Fibroblast of lung (primary cell): ENCODE data around the gene AMPD1. TPM values are rescaled to one million over a fixed set of nuclear protein-coding genes. Genes with fewer than 3 reads are reported as not detected.

Experiments
- DNase-seq, 2 donors: peaks; one replicate each; pipeline versions ENCODE4 v3.0.0 to v3.0.0-alpha.2; 2010; ENCODE audit warnings: low read depth in 2 of 2
- H2AFZ ChIP-seq: 2 replicates; pipeline ENCODE4 v1.5.1; 2012; ENCODE audit warnings: low read length, control low read depth, inconsistent platforms
- H3K27ac ChIP-seq: 2 replicates; pipeline ENCODE4 v1.5.1; 2011; ENCODE audit warnings: low read length, control low read depth; ENCODE audit not compliant: insufficient read depth
- H3K27me3 ChIP-seq: 2 replicates; pipeline ENCODE4 v1.5.1; 2011; ENCODE audit warnings: mild to moderate bottlenecking, low read length; ENCODE audit not compliant: control insufficient read depth, insufficient read depth
- H3K36me3 ChIP-seq: 2 replicates; pipeline ENCODE4 v1.5.1; 2011; ENCODE audit warnings: low read length; ENCODE audit not compliant: control insufficient read depth, insufficient read depth
- H3K4me1 ChIP-seq: 2 replicates; pipeline ENCODE4 v1.5.1; 2011; ENCODE audit warnings: low read length; ENCODE audit not compliant: control insufficient read depth, insufficient read depth; ENCODE audit errors: extremely low read depth
- H3K4me2 ChIP-seq: 2 replicates; pipeline ENCODE4 v1.5.1; 2011; ENCODE audit warnings: low read length, control low read depth; ENCODE audit not compliant: insufficient read depth; ENCODE audit errors: extremely low read depth
- H3K4me3 ChIP-seq, 4 experiments: fragments of 200-600 bp in 1 of 4; sonication (generic) in 1 of 4; replicated peaks in 1 of 4; 2 replicates each; pipeline ENCODE4 v1.5.1; 2011 to 2016; ENCODE audit warnings: low read length in 4 of 4, low read depth in 3 of 4, mild to moderate bottlenecking in 3 of 4, control low read depth in 2 of 4, inconsistent platforms in 1 of 4, mixed read lengths in 1 of 4; ENCODE audit not compliant: insufficient read depth in 1 of 4; ENCODE audit errors: control extremely low read depth in 1 of 4
- H3K79me2 ChIP-seq: 2 replicates; pipeline ENCODE4 v1.5.1; 2012; ENCODE audit warnings: mild to moderate bottlenecking, low read length, inconsistent platforms; ENCODE audit not compliant: control insufficient read depth, insufficient read depth
- H3K9ac ChIP-seq: 2 replicates; pipeline ENCODE4 v1.5.1; 2011; ENCODE audit warnings: mild to moderate bottlenecking, low read length, control low read depth; ENCODE audit not compliant: insufficient read depth
- H3K9me3 ChIP-seq: 2 replicates; pipeline ENCODE4 v1.5.1; 2012; ENCODE audit warnings: low read depth, low read length; ENCODE audit not compliant: control insufficient read depth, insufficient read depth
- H4K20me1 ChIP-seq: 2 replicates; pipeline ENCODE4 v1.5.1; 2011; ENCODE audit warnings: low read length; ENCODE audit not compliant: control insufficient read depth, insufficient read depth; ENCODE audit errors: extremely low read depth
- CTCF ChIP-seq, 2 donors: IDR thresholded peaks in 1 of 2; conservative IDR thresholded peaks in 1 of 2; 1 replicate in 1 of 2; 2 replicates in 1 of 2; pipeline ENCODE4 v1.5.1; 2011 to 2012; ENCODE audit warnings: low read length in 2 of 2, control low read depth in 1 of 2, inconsistent platforms in 1 of 2, low read depth in 1 of 2, mild to moderate bottlenecking in 1 of 2
- EZH2 ChIP-seq: IDR thresholded peaks from 2 replicates; pipeline ENCODE4 v1.5.1; 2012; ENCODE audit warnings: low read length, control low read depth, mild to moderate bottlenecking; ENCODE audit errors: missing control alignments
- polyA plus RNA-seq, 2 donors: library from polyadenylated mRNA; depleted of rRNA in 1 of 2; stranded (reverse) in 1 of 2; unstranded in 1 of 2; fragments of >200 nt; gene quantifications; 2 replicates each; pipeline ENCODE4 v1.2.1, GENCODE V29; 2011 to 2012; ENCODE audit warnings: missing spikeins in 1 of 2
- total RNA-seq: library from RNA; depleted of rRNA; stranded (reverse); fragments of >200 nt; gene quantifications from 2 replicates; pipeline ENCODE4 v1.2.1, GENCODE V29; 2014

AMPD1 gene
- total and polyA plus RNA-seq, 2 donors (not counting 1 experiment from before 2014, with no cell fraction given) = not detected

GRCh38 chr1:114641377-114641776 is 54.0 kb downstream of the AMPD1 start:
- no peak for DNase-seq
- H3K27ac ChIP-seq = no peak overlapping the region
- H3K27me3 ChIP-seq = no peaks in the 10 kb centered on the region
- H3K36me3 ChIP-seq = no peaks in the 10 kb centered on the region
- H2AFZ ChIP-seq = no peak overlapping the region
- H3K9me3 ChIP-seq = no peaks in the 10 kb centered on the region
- no peaks in the 10 kb centered on the region for H3K4me1 ChIP-seq
- H4K20me1 ChIP-seq = no peaks in the 10 kb centered on the region
- H3K4me2 ChIP-seq = no peak overlapping the region
- H3K79me2 ChIP-seq = no peaks in the 10 kb centered on the region
- TF ChIP-seq CTCF (conservative IDR thresholded peaks at IDR 0.05 in 1 of 2, IDR thresholded peaks at IDR 0.05 in 1 of 2; ENCODE audit: low read depth in 1 of 2, low read length in 2 of 2) = no peak
- TF ChIP-seq EZH2 = no peak
- no peak overlapping the region for H3K9ac ChIP-seq
- H3K4me3 ChIP-seq = no peak overlapping the region

- no peaks in the 10 kb centered on the region for H4K20me1 ChIP-seq
- H3K9ac ChIP-seq = no peak overlapping the region
- no peak for DNase-seq
- H3K4me3 ChIP-seq = no peak overlapping the region
- no peak for TF ChIP-seq EZH2
- no peak for TF ChIP-seq CTCF (conservative IDR thresholded peaks at IDR 0.05 in 1 of 2, IDR thresholded peaks at IDR 0.05 in 1 of 2; ENCODE audit: low read depth in 1 of 2, low read length in 2 of 2)
- H3K27me3 ChIP-seq = no peaks in the 10 kb centered on the region
- no peaks in the 10 kb centered on the region for H3K4me1 ChIP-seq
- no peaks in the 10 kb centered on the region for H3K9me3 ChIP-seq
- no peak overlapping the region for H3K27ac ChIP-seq
- no peak overlapping the region for H2AFZ ChIP-seq
- no peaks in the 10 kb centered on the region for H3K36me3 ChIP-seq
- no peaks in the 10 kb centered on the region for H3K79me2 ChIP-seq
- no peak overlapping the region for H3K4me2 ChIP-seq
These were observed 56.4 kb downstream of the AMPD1 start for GRCh38 chr1:114638910-114639309.

GRCh38 chr1:114632427-114632826 is 62.9 kb downstream of the AMPD1 start:
- H3K27me3 ChIP-seq = no peaks in the 10 kb centered on the region
- no peaks in the 10 kb centered on the region for H3K79me2 ChIP-seq
- no peak for TF ChIP-seq EZH2
- no peak for TF ChIP-seq CTCF (conservative IDR thresholded peaks at IDR 0.05 in 1 of 2, IDR thresholded peaks at IDR 0.05 in 1 of 2; ENCODE audit: low read depth in 1 of 2, low read length in 2 of 2)
- no peaks in the 10 kb centered on the region for H4K20me1 ChIP-seq
- H3K4me1 ChIP-seq = no peaks in the 10 kb centered on the region
- H3K36me3 ChIP-seq = no peaks in the 10 kb centered on the region
- no peak for DNase-seq
- no peak overlapping the region for H2AFZ ChIP-seq
- H3K4me3 ChIP-seq = no peak overlapping the region
- no peak overlapping the region for H3K9ac ChIP-seq
- H3K9me3 ChIP-seq = no peaks in the 10 kb centered on the region
- no peak overlapping the region for H3K27ac ChIP-seq
- no peak overlapping the region for H3K4me2 ChIP-seq
